ENCODE results near the gene ASPSCR1. TPM values are rescaled to one million over a fixed set of nuclear protein-coding genes. Genes with fewer than 3 reads are reported as not detected.
A peak's percentile ranks its signal among the peaks of the same experiment; 100 is the strongest.
"Not testable (repeated sequence)": the region's sequence is repeated elsewhere in the genome, so short reads cannot be mapped to it uniquely, and the experiment has no call there.

Gene ASPSCR1
- total RNA-seq, 1 experiment from 2014 or later = 40.6 TPM

DNA sequence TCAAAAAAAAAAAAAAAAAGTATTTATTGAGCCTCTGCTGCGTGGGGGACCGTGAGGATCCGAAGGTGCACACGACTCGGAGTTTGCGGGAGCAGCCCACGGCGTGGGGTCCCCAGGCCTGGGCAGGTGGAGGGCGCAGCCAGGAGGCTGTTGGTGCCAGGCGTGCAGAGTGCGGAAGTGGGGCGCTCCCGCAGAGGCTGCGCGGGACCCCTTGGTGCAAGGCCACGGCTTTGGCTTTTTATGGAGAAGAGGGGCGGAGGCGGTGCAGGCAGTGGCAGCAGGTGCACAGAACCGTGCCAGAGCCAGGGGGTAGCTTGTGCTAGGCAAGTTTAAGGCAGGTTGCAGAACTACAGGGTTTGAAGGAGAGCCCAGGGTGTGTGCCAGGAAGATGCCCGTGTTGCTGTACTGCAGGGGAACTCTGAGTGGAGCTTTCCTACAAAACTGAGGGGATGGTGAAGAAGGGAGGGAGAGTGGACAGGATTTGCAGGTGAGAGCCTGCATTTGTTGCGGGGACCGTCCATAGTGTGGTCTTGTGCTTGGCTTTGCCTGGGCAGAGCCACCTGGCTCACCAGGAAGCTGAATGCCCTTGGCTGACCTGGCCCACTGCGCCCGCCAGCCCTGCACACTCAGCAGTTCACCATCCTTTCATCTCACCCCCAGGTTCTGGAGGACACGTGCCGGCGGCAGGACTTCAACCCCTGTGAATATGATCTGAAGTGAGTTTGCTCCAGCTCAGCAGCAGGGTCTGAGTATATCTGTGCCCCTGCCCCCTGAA lies 1.3 kb downstream of the ASPSCR1 start:
- Histone ChIP-seq H3K36me3 (no peaks in the 10 kb centered on the region; the same call in 1 of the 2 replicates), H3K27me3 (no peaks in the 10 kb centered on the region), H3K4me3 (no peak overlapping the region; the same call in 1 of the 2 replicates), H3K27ac (no peak overlapping the region), H3K9me3 (replicated peaks) (no peaks in the 10 kb centered on the region), H3K4me1 (peaks cover 12% of the 10 kb centered on the region)
- DNase-seq = no peak

DNA sequence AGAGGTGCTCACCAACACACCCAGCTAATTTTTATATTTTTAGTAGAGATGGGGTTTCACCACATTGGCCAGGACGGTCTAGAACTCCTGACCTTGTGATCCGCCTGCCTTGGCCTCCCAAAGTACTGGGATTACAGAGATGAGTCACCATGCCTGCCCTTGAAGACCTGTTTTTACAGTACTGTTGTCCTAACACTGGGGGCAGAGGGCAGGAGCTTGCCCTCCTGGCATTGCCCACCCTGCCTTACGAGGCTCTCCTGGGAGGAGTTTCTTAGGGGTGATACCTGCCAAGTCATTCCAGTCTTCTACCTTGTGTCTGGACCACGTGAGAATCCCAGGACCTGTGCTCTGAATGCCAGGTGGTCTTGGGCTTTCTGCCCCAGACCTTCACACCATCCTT lies 2.7 kb downstream of the ASPSCR1 start:
- no peak overlapping the region for H3K4me3 ChIP-seq
- no peaks in the 10 kb centered on the region for H3K27me3 ChIP-seq
- no peak overlapping the region for H3K27ac ChIP-seq
- no peak for DNase-seq
- no peaks in the 10 kb centered on the region for H3K9me3 ChIP-seq (replicated peaks)
- H3K36me3 ChIP-seq = peaks cover 10% of the 10 kb centered on the region
- H3K4me1 ChIP-seq = peaks cover 12% of the 10 kb centered on the region

DNA sequence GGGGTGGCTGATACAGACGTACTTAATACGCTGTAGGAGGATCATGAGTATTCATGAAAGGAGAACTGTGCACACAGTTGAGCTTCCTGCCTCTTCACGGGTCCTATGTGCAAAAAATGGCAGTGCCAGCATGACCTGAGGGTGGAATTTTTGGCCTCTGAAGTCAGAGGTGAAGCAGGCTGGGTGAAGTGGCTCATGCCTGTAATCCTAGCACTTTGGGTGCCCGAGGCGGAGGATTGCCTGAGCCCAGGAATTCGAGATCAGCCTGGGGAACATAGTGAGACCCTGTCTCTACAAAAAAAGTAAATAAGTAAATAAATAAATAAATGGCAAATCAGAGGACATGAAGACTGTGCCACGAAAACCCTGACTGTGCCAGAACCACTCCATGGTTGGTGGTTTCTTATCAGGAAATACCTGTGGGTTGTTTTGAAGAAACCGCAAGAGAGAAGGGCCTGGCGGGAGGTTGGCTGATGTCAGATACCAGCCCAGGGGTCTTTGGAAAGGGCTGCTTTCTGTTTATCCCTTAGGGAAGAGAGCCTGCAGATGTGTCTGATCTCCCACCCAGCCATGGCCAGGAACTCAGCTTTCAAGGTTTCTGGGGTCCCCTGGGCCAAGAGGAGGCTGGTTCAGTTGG lies 3.4 kb downstream of the ASPSCR1 start:
- Histone ChIP-seq H3K4me3 (no peak overlapping the region), H3K9me3 (replicated peaks) (no peaks in the 10 kb centered on the region), H3K27me3 (no peaks in the 10 kb centered on the region), H3K36me3 (peaks cover 17% of the 10 kb centered on the region), H3K4me1 (peaks cover 12% of the 10 kb centered on the region), H3K27ac (no peak overlapping the region)
- DNase-seq = no peak

DNA sequence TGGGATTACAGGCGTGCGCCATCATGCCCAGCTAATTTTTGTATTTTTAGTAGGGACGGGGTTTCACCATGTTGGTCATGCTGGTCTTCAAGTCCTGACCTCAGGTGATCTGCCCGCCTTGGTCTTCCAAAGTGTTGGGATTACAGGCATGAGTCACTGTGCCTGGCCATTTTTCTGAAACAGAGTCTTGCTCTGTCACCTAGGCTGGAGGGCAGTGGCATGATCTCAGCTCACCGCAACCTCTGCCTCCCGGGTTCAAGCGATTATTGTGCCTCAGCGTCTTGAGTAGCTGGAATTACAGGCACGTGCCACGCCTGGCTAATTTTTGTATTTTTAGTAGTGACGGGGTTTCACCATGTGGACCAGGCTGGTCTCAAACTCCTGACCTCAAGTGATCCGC lies 4.1 kb downstream of the ASPSCR1 start:
- not testable (repeated sequence) for DNase-seq; H3K27me3 ChIP-seq; H3K4me1 ChIP-seq; H3K27ac ChIP-seq; H3K4me3 ChIP-seq; H3K9me3 ChIP-seq (replicated peaks)
- peaks cover 24% of the 10 kb centered on the region for H3K36me3 ChIP-seq

DNA sequence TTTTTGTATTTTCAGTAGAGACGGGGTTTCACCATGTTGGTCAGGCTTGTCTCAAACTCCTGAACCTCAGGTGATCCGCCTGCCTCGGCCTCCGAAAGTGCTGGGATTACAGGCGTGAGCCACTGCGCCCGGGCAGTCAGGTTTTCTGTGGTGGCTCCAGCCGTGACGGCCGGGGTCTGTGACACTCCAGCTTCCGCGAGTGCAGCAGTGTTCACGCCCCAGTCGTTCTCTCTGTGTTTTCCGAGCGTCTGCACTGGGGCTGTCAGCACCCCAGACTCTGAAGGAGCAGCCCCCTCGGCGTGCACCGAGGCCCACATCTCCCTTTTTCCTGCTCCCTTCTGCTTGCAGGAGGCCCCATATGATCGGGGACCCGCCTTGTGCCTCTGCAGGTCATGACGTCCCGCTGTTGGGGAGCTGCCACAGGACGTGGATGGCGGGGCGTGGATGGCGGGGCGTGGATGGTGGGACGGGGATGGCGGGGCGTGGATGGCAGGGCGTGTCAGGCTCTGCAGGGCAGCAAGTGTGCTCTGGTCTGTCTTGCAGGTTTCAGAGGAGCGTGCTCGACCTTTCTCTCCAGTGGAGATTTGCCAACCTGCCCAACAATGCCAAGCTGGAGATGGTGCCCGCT lies 5.7 kb downstream of the ASPSCR1 start:
- peaks cover 24% of the 10 kb centered on the region for H3K36me3 ChIP-seq
- no peak for DNase-seq

DNA sequence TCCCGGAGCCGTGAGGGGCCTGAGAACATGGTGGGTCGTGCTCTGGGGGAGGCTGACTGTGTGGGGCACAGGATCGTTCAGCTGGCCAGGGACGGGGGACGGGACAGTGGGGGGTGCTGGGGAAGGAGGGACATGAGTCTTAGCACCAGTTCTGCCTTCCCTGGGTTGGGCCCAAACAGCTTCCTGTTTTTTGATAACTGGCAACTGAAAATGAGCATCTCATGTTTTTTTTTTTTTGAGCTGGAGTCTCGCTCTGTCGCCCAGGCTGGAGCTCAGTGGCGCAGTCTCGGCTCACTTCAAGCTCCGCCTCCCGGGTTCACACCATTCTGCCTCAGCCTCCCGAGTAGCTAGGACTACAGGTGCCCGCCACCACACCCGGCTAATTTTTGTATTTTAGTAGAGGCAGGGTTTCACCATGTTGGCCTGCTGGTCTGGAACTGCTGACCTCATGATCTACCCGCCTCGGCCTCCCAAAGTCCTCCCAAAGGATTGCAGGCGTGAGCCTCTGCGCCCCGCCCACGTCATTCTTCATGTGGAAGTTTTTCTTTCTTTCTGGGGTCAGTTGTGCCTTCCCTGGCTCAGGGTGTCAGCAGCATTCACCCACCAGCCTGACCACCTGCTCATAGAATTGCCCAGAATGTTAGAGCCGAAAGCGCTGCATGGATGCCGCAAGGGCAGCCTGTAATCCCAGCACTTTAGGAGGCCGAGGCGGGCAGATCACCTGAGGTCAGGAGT lies 6.4 kb downstream of the ASPSCR1 start:
- Histone ChIP-seq H3K9me3 (replicated peaks) (no peaks in the 10 kb centered on the region), H3K4me3 (no peak overlapping the region), H3K27ac (no peak overlapping the region), H3K4me1 (0 out of 2 replicates have a peak, but pooled peaks cover 5% of the 10 kb centered on the region), H3K27me3 (no peaks in the 10 kb centered on the region), H3K36me3 (peaks cover 24% of the 10 kb centered on the region)
- no peak for DNase-seq

More for the DNA sequence above, 5.7 kb downstream of the ASPSCR1 start:
- Histone ChIP-seq H3K27me3 (no peaks in the 10 kb centered on the region), H3K4me3 (no peak overlapping the region), H3K9me3 (replicated peaks) (no peaks in the 10 kb centered on the region), H3K27ac (no peak overlapping the region), H3K4me1 (0 out of 2 replicates have a peak, but pooled peaks cover 3% of the 10 kb centered on the region)

DNA sequence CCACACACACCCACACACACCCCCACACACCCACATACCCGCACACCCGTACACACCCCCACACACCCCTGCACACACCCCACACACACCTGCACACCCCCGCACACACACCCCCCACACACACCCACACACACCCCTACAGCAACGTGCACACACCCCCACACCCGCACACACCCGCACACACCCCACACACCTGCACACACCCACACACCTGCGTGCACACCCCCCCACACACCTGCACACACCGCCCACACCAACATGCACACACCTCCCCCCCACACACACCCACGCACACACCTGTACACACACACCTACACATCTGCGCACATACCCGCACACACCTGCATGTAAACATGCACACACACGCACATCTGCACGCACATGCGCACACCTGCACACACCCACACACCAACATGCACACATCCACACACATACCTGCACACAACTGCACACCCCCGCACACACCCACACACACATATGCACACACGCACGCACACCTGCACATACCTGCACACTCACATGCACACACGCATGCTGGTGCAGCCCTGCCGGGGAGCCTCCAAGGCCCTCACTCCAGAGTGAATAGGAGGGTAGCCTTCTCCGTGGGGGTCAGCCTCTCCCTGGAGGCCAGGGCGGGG lies 7.5 kb downstream of the ASPSCR1 start:
- Histone ChIP-seq H3K36me3 (peaks cover 24% of the 10 kb centered on the region), H3K27ac (no peak overlapping the region), H3K27me3 (no peaks in the 10 kb centered on the region), H3K9me3 (replicated peaks) (no peaks in the 10 kb centered on the region), H3K4me1 (0 out of 2 replicates have a peak, but pooled peaks cover 6% of the 10 kb centered on the region), H3K4me3 (no peak overlapping the region)
- DNase-seq = no peak

DNA sequence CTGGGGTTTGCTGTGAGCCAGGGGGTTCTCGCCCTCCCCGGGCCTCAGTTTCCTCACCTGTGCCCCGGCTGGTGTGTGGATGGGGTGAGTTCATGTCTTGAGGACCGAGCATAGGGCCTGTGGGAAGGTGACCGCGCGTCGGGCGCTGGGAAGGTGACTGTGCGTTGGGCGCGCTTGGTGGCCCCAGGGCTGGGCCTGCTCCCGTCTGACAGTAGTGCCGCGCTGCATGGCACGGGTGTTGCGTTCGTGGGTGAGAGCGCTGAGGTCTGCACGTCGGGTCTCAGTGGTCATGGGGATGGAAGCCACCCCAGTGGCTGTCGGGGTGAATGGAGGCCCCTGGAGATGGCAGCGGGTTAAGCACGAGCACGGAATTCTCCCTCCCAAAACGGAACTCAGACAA lies 9.2 kb downstream of the ASPSCR1 start:
- Histone ChIP-seq H3K4me3 (no peak overlapping the region), H3K27ac (no peak overlapping the region), H3K27me3 (no peaks in the 10 kb centered on the region), H3K9me3 (replicated peaks) (no peaks in the 10 kb centered on the region), H3K4me1 (peaks cover 11% of the 10 kb centered on the region; the same call in 1 of the 2 replicates), H3K36me3 (peaks cover 24% of the 10 kb centered on the region)
- no peak for DNase-seq

DNA sequence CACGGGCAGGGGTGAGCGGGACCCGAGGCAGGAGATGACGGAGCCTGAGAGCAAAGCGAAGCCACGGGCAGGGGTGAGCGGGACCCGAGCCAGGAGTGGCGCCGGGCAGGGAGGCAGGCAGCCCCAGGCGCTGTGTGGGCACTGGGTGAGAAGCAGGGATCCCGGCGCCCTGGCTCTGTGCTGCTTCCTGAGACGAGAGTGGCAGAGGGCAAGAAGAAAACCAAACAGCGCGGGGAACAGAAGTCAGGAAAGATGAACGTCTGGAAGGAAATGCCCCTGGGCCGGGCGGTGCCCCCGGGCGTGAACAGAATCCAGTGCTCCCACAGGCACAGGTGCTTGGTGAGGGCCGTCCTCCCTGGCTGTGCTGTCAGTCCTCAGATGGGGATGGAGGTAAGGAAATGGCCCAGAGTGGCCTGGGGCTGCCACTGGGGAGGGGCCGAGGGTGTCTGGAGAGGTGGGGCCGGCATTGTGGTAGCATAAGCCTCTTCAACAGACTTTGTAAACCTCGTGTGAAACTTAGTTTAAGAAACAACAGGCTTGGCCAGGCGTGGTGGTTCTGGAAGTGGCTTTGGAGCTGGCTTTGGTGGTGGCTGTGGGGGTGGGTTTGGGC lies 9.8 kb downstream of the ASPSCR1 start:
- Histone ChIP-seq H3K36me3 (peaks cover 24% of the 10 kb centered on the region), H3K4me3 (no peak overlapping the region), H3K27ac (no peak overlapping the region), H3K9me3 (replicated peaks) (no peaks in the 10 kb centered on the region), H3K4me1 (peaks cover 14% of the 10 kb centered on the region), H3K27me3 (no peaks in the 10 kb centered on the region)
- no peak for DNase-seq

DNA sequence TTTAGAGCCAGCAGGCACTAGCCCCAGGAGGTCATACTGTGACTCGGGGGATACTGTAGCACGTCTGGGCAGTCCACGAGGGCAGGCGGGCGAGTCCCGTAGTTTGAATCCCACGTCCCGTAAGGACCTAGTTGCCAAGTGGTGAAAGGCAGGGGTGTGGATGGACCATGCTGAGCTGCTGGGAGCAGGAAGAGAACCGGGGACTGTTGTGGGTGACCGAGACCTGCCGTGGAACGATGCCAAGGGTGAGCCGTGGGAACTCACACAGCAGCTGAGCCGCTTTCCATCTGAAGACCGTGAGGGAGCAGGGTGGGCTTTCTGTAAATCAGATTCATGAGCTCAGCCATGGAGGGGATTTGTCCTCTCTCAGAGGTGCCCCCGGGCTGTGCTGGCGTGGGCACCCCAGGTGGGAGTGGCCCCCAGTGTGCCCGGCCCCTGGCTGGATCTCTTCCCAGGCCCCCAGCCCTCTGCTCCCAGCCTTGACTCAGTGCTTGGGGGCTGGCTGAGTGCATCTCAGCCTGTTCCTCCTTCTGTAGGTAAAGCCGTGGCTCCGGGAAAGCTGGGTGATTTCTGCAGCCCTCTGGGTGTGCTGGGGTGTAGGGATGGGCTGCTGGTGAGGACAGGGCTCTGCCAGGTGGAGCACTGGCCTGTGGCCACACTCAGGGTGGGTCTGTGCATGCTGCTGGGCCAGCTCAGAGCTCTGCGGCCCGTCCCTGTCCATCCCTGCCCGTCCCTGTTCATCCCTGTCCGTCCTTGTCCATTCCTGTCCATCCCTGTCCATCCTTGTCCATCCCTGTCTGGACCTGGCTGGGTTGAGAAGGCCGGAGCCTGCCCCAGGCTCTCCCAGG lies 13.6 kb downstream of the ASPSCR1 start:
- H3K4me1 ChIP-seq = peaks cover 32% of the 10 kb centered on the region
- H3K9me3 ChIP-seq (replicated peaks) = no peaks in the 10 kb centered on the region
- peak overlapping the region; percentile 1; the same call in 1 of the 2 replicates for H3K27ac ChIP-seq
- peaks cover 4% of the 10 kb centered on the region; the same call in 1 of the 2 replicates for H3K36me3 ChIP-seq
- H3K4me3 ChIP-seq = no peak overlapping the region
- DNase-seq = peak in 1 of 2 experiments; percentile 36
- H3K27me3 ChIP-seq = no peaks in the 10 kb centered on the region

DNA sequence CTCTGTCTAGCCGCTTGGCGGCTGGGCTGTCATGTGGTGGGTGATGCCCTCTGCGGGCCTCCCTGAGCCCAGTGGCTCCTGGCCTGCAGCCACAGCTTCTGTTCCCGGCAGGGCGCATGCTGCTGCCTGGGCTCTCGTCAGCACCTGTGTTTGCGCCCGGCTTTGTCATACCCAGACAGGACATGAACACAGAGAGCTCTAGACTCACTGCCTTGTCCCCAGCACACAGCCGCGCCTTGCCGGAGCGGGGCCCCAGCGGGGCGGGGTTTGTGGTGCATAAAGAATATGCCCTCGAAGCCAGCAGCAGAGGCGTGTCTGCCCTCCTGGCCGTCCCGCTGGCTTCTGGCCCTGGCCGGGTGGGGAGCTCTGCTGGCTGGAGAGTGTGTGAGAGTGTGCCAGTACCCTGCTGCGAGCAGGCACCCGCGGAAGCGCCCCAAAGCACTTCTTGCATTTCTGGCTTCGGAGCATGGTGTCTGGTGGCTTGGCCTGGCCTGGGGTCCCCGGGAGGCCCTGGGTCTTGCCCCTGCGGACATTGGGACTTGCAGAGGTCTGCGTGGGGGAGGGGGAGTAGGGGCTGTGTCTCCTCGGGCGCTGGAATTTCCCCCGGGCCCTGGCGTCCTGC lies 14.4 kb downstream of the ASPSCR1 start:
- Histone ChIP-seq H3K4me3 (peak overlapping the region; percentile 35), H3K27ac (peak overlapping the region; percentile 27), H3K9me3 (replicated peaks) (no peaks in the 10 kb centered on the region), H3K27me3 (no peaks in the 10 kb centered on the region), H3K36me3 (no peaks in the 10 kb centered on the region), H3K4me1 (peaks cover 32% of the 10 kb centered on the region)
- DNase-seq = peak; percentile 97 to 98

DNA sequence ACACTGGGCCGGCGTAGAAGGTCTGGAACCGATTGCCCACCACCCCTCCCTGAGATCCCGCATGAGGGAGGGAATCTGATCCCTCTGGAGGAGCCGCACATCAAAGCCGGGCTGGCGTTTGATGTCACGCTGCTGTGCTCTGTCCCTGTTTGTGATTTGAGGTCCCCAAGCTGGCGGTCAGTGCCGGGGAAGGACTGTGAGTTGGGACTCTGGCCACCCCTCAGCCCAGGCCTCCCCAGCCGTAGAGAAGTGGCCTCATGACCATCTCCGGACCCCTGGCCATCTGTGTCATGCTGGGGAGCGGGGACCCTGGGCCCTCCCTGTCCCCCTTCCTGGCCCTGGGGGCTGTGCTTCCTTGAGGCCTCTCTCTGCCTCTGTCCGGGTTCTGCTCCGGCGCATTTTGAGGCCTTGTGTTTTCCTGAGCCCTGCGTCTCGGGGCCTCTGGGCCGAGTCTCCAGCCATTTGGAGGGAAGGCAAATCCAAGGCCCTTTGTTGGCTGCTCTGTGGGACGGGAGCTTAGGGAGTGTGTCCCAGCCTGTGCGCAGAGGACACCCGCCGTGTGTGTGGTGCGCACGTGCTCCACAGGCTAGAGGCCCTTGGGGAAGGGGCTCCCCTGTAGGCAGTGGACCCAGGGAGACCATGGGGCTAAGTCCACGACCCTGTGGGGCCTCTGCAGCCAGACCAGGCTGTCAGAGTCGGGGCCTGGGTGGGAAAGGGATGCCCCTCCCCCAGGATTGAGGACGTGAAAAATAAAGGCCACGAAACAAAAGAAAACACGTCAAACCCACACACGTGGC lies 15.1 kb downstream of the ASPSCR1 start:
- Histone ChIP-seq H3K4me3 (peak overlapping the region; percentile 35), H3K4me1 (peaks cover 32% of the 10 kb centered on the region), H3K9me3 (replicated peaks) (no peaks in the 10 kb centered on the region), H3K36me3 (no peaks in the 10 kb centered on the region), H3K27me3 (no peaks in the 10 kb centered on the region), H3K27ac (peak overlapping the region; percentile 27)
- DNase-seq = peak; percentile 37 to 63

Data from SJCRH30 (cell line).